Heart right ventricle (tissue), 16 donors: ENCODE results near the gene PACSIN2. TPM values are rescaled to one million over a fixed set of nuclear protein-coding genes. Genes with fewer than 3 reads are reported as not detected.
A peak's percentile ranks its signal among the peaks of the same experiment; 100 is the strongest.
"Not testable (repeated sequence)": the region's sequence is repeated elsewhere in the genome, so short reads cannot be mapped to it uniquely, and the experiment has no call there.

ENCODE experiments used
- ATAC-seq, 8 donors: fragments of 200-7000 bp; cut with Tn5 transposase; one replicate each; pipeline ENCODE4 v1.9.1; 2020; ENCODE audit warnings: mild to moderate bottlenecking in 8 of 8, moderate library complexity in 8 of 8, moderate number of reproducible peaks in 1 of 8
- DNase-seq, 2 donors: peaks; one replicate each; pipeline ENCODE4 v3.0.0-alpha.2; 2020
- H3K27ac ChIP-seq, 10 donors: fragments of 200-600 bp; sonication (generic) in 2 of 10; one replicate each; pipeline versions ENCODE4 v1.5.0 to v1.8.0; 2020 to 2022; ENCODE audit warnings: mild to moderate bottlenecking in 3 of 10
- H3K27me3 ChIP-seq, 7 donors: fragments of 200-600 bp; one replicate each; pipeline ENCODE4 v1.8.0; 2021 to 2022; ENCODE audit warnings: mild to moderate bottlenecking in 2 of 7
- H3K36me3 ChIP-seq, 9 donors: fragments of 200-600 bp; sonication (generic) in 1 of 9; one replicate each; pipeline versions ENCODE4 v1.5.0 to v1.8.0; 2020 to 2022; ENCODE audit warnings: mild to moderate bottlenecking in 2 of 9
- H3K4me1 ChIP-seq, 9 donors: fragments of 200-600 bp; sonication (generic) in 1 of 9; one replicate each; pipeline versions ENCODE4 v1.5.0 to v1.8.0; 2020 to 2022; ENCODE audit warnings: mild to moderate bottlenecking in 4 of 9
- H3K4me3 ChIP-seq, 10 donors: fragments of 200-600 bp; sonication (generic) in 2 of 10; one replicate each; pipeline versions ENCODE4 v1.5.0 to v1.8.0; 2020 to 2022; ENCODE audit warnings: mild to moderate bottlenecking in 7 of 10, moderate library complexity in 2 of 10
- H3K9me3 ChIP-seq, 11 donors: fragments of 200-600 bp in 10 of 11; sonication (generic) in 2 of 11; one replicate each; pipeline versions ENCODE4 v1.5.0 to v1.8.0; 2013 to 2022; ENCODE audit warnings: mild to moderate bottlenecking in 2 of 11, control low read depth in 1 of 11, moderate library complexity in 1 of 11
- CTCF ChIP-seq, 9 donors: fragments of 200-600 bp; sonication (generic) in 2 of 9; IDR thresholded peaks; one replicate each; pipeline versions ENCODE4 v1.5.0 to v1.8.0; 2021 to 2022; ENCODE audit warnings: antibody characterized with exemption in 9 of 9, mild to moderate bottlenecking in 5 of 9, moderate library complexity in 1 of 9
- WGBS, 2 donors: extraction: QIAGEN DNeasy Blood & Tissue Kit; methylation state at CpG; one replicate each; pipeline ENCODE4 v1.1.7; 2013; ENCODE audit warnings: inconsistent platforms in 1 of 2; 5-methylcytosine and 5-hydroxymethylcytosine counted together
- intact Hi-C, 10 donors: fragments of 100-400 bp; cut with DNase I; formaldehyde crosslinking; loops; one replicate each; pipeline versions ENCODE4 v1.11.1 to v1.14.2; 2022
- polyA plus RNA-seq, 2 donors: library from polyadenylated mRNA; stranded (reverse); fragments of 200-250 nt; gene quantifications; one replicate each; pipeline ENCODE4 v1.2.3, GENCODE V29; 2013
- total RNA-seq, 10 donors: library from RNA; stranded (reverse); fragmentation: NEBNext Ultra II Directional in 3 of 10; extraction: Animal tissue kit (Norgen Biotek cat#: 25700) in 3 of 10; gene quantifications; one replicate each; pipeline versions ENCODE4 v1.2.1 to v1.2.4, GENCODE V29; 2021 to 2023
- donor health status: Arrhythmogenic right ventricular cardiomyopathy.
- donor health status: ischemic (EF 13 %, LVEDD 7.1; RV severe dilation, severe dysfunction).
- donor health status: healthy with polysubstance abuse.
- donor health status: DM: no; HTN: yes; CAD: no.
- donor health status: DM: no; HTN: no; CAD: no.
- donor health status: ischemic (EF 25% LVEDD 6.9; RV normal size, moderate dysfunction).
- donor health status: ischemic (EF 25% LVEDD 5.7; RV mildly dilated, moderate dysfunction).
- donor health status: healthy.
- donor health status: DM: yes; HTN: yes; CAD: no.
- donor health status: Ischemic cardiomyopathy.
- donor health status: ischemic (EF 35%, LVEDD 5.7; RV mildly dilated, moderate dysfunction).
- donor health status: nonischemic (EF 11% LVEDD 7.7; RV severe dilation, severe dysfunction).
- donor health status: DM: yes; HTN: yes; CAD: no.
- donor health status: PGD.
- donor health status: ischemic (EF 29% LVEDD 5.4; RV normal size, mild dysfunction).
- donor health status: nonischemic (EF 23%, LVEDD 6.1; RV moderate dilation, normal function).

The PACSIN2 gene
- total and polyA plus RNA-seq, 12 donors: 24.3 to 69.7 (median 57.0) TPM

DNA sequence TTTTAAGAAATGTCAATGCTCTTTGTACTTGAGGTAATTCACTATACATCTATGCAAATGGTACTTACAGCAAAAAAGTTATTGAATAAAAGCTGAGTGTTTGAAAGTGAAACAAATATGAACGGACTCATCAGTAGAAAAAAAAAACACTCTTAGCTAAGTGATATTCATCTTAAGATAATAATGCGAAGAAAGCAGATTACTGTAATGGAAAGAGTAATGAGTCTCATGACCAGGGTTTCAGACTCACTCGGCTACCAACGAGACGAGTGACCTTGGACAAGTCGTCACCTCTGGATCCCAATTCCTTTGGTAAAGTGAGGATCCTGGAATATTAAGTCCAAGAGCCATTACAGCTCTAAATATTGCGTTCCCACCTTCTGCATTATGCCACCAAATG, 57.0 kb downstream of the PACSIN2 start:
- no peaks in the 10 kb centered on the region for H3K9me3 ChIP-seq
- peak overlapping the region in 7 of 10 donors; percentile 64 to 81 (median 68) for H3K27ac ChIP-seq
- no peak for TF ChIP-seq CTCF (IDR thresholded peaks at IDR 0.05)
- peaks cover 16 to 70% (median 51%) of the 10 kb centered on the region in 9 donors for H3K4me1 ChIP-seq
- H3K27me3 ChIP-seq: no peaks in the 10 kb centered on the region
- intact Hi-C loops: loop anchor here in 3 of 10 donors (5.0 to 10.0 kb wide), 2 partner anchors 36 to 57 kb away; partner anchors contain the start of gene PACSIN2 (in 2 of the 3)
- peaks cover 0 to 6% (median 0%) of the 10 kb centered on the region in 9 donors for H3K36me3 ChIP-seq
- WGBS, 2 donors: 44 to 52% methylated on average over 7 of the region's 7 CpGs
- ATAC-seq (no peak), DNase-seq (no peak)
- H3K4me3 ChIP-seq: peak overlapping the region in 8 of 10 donors; percentile 27 to 57 (median 50)

GRCh38 chr22:42957544-42957943, 57.4 kb downstream of the PACSIN2 start:
- peaks cover 16 to 70% (median 50%) of the 10 kb centered on the region in 9 donors for H3K4me1 ChIP-seq
- peaks cover 0 to 6% (median 0%) of the 10 kb centered on the region in 9 donors for H3K36me3 ChIP-seq
- H3K9me3 ChIP-seq: no peaks in the 10 kb centered on the region
- WGBS, 2 donors: 46 to 53% methylated on average over 3 of the region's 3 CpGs
- intact Hi-C loops: loop anchor here in 3 of 10 donors (5.0 to 10.0 kb wide), 2 partner anchors 35 to 57 kb away; partner anchors contain the start of gene PACSIN2 (in 2 of the 3)
- no peaks in the 10 kb centered on the region for H3K27me3 ChIP-seq
- ATAC-seq (no peak), DNase-seq (no peak)
- H3K4me3 ChIP-seq: peak overlapping the region in 8 of 10 donors; percentile 27 to 57 (median 50)
- H3K27ac ChIP-seq: peak overlapping the region in 6 of 10 donors; percentile 31 to 81 (median 65)
- no peak for TF ChIP-seq CTCF (IDR thresholded peaks at IDR 0.05)

GRCh38 chr22:42955848-42956247, 59.1 kb downstream of the PACSIN2 start:
- ATAC-seq: no peak
- TF ChIP-seq CTCF (IDR thresholded peaks at IDR 0.05): no peak
- no peak for DNase-seq
- 91 to 98% methylated on average over 1 of the region's 1 CpG for WGBS, 2 donors
- intact Hi-C loops: loop anchor here in 3 of 10 donors (5.0 to 10.0 kb wide), 2 partner anchors 34 to 59 kb away; partner anchors contain the start of gene PACSIN2 (in 2 of the 3)
- no peaks in the 10 kb centered on the region for H3K9me3 ChIP-seq
- no peak overlapping the region for H3K27ac ChIP-seq
- no peak overlapping the region for H3K4me3 ChIP-seq
- H3K36me3 ChIP-seq: peaks cover 0 to 6% (median 0%) of the 10 kb centered on the region in 9 donors
- H3K4me1 ChIP-seq: peaks cover 12 to 70% (median 47%) of the 10 kb centered on the region in 9 donors
- H3K27me3 ChIP-seq: no peaks in the 10 kb centered on the region

- intact Hi-C loops: loop anchor here in 3 of 10 donors (5.0 to 10.0 kb wide), 2 partner anchors 33 to 60 kb away; partner anchors contain the start of gene PACSIN2 (in 2 of the 3)
- DNase-seq: no peak
- H3K36me3 ChIP-seq: peaks cover 0 to 6% (median 0%) of the 10 kb centered on the region in 9 donors
- WGBS, 2 donors: 95 to 96% methylated on average over 8 of the region's 8 CpGs
- peaks cover 6 to 68% (median 46%) of the 10 kb centered on the region in 9 donors for H3K4me1 ChIP-seq
- H3K27ac ChIP-seq: no peak overlapping the region
- no peak overlapping the region for H3K4me3 ChIP-seq
- no peak for TF ChIP-seq CTCF (IDR thresholded peaks at IDR 0.05)
- H3K9me3 ChIP-seq: no peaks in the 10 kb centered on the region
- H3K27me3 ChIP-seq: no peaks in the 10 kb centered on the region
- no peak for ATAC-seq
Observed at GRCh38 chr22:42955087-42955635, 59.8 kb downstream of the PACSIN2 start.

DNA sequence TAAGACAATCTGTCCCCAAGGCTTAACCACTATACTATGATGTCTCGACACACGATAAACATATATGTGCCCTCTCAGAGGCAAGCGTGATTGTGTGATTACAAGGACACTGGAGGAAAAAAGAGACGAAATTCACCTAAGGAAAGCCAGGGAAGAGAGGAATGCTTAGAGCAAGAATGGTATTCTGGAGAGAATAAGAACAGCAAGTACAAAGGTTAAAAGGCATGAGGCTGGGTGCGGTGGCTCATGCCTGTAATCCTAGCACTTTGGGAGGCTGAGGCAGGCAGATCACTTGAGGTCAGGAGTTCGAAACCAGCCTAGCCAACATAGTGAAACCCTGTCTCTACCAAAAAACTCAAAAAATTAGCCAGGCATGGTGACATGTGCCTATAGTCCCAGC, 61.2 kb downstream of the PACSIN2 start:
- H3K27ac ChIP-seq, H3K27me3 ChIP-seq, ATAC-seq, H3K9me3 ChIP-seq, H3K36me3 ChIP-seq, H3K4me3 ChIP-seq, DNase-seq: not testable (repeated sequence)
- intact Hi-C loops: loop anchor here in 2 of 10 donors (10.0 kb wide), 1 partner anchor 61 kb away; the partner anchor contains the start of gene PACSIN2 (in 2 of the 2)
- H3K4me1 ChIP-seq: peaks cover 0 to 68% (median 43%) of the 10 kb centered on the region in 9 donors
- 89 to 94% methylated on average over 6 of the region's 6 CpGs for WGBS, 2 donors
